ENCODE data around the gene NETO2. TPM values are rescaled to one million over a fixed set of nuclear protein-coding genes. Genes with fewer than 3 reads are reported as not detected.

NETO2 gene
- total and polyA plus RNA-seq, 9 of the 15 experiments (the other 6 are each of a cell fraction or from before 2014, with no cell fraction given), result 4.1 to 37.0 (median 22.2) TPM

DNA sequence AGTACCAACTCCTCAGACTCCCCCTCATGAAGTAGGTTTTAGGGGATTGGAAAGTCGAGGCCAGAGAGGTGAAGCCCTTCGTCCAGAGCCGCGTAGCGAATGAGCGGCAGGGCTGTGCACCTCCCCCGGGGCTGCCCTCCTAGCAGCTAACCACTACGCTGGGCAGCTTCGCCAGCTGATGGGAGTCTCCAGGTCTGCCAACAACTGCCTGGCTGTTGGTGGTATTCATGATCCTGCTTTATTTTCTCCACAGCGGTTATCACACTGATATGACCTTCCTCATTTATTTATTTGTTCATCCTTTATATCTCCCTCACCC lies 773 bp upstream of the NETO2 start (continued):
- TF ChIP-seq, protein P1, sequence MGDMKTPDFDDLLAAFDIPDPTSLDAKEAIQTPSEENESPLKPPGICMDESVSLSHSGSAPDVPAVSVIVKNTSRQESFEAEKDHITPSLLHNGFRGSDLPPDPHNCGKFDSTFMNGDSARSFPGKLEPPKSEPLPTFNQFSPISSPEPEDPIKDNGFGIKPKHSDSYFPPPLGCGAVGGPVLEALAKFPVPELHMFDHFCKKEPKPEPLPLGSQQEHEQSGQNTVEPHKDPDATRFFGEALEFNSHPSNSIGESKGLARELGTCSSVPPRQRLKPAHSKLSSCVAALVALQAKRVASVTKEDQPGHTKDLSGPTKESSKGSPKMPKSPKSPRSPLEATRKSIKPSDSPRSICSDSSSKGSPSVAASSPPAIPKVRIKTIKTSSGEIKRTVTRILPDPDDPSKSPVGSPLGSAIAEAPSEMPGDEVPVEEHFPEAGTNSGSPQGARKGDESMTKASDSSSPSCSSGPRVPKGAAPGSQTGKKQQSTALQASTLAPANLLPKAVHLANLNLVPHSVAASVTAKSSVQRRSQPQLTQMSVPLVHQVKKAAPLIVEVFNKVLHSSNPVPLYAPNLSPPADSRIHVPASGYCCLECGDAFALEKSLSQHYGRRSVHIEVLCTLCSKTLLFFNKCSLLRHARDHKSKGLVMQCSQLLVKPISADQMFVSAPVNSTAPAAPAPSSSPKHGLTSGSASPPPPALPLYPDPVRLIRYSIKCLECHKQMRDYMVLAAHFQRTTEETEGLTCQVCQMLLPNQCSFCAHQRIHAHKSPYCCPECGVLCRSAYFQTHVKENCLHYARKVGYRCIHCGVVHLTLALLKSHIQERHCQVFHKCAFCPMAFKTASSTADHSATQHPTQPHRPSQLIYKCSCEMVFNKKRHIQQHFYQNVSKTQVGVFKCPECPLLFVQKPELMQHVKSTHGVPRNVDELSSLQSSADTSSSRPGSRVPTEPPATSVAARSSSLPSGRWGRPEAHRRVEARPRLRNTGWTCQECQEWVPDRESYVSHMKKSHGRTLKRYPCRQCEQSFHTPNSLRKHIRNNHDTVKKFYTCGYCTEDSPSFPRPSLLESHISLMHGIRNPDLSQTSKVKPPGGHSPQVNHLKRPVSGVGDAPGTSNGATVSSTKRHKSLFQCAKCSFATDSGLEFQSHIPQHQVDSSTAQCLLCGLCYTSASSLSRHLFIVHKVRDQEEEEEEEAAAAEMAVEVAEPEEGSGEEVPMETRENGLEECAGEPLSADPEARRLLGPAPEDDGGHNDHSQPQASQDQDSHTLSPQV (IDR thresholded peaks at IDR 0.05), result no peak
- TF ChIP-seq ZNF224 (CRISPR knock-in tag; IDR thresholded peaks at IDR 0.05) (no peak), ZNF316 (IDR thresholded peaks at IDR 0.05) (no peak), ZSCAN29 (IDR thresholded peaks at IDR 0.05) (no peak)
- TF ChIP-seq, protein P2, sequence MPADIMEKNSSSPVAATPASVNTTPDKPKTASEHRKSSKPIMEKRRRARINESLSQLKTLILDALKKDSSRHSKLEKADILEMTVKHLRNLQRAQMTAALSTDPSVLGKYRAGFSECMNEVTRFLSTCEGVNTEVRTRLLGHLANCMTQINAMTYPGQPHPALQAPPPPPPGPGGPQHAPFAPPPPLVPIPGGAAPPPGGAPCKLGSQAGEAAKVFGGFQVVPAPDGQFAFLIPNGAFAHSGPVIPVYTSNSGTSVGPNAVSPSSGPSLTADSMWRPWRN (IDR thresholded peaks at IDR 0.05; ENCODE audit: low read depth), result no peak
